Right forelimb (tissue), 1 donor: Measurements from ENCODE around the gene ANKRD17.
"Not testable (repeated sequence)": the region's sequence is repeated elsewhere in the genome, so short reads cannot be mapped to it uniquely, and the experiment has no call there.

ENCODE experiments used
- DNase-seq: peaks from one replicate; pipeline ENCODE4 v3.0.0-alpha.2; 2018

ANKRD17 gene

GRCh38 chr4:73244945-73245601, 13.5 kb downstream of the ANKRD17 start:
- DNase-seq, result no peak

GRCh38 chr4:73237044-73237443, 21.6 kb downstream of the ANKRD17 start:
- DNase-seq, result no peak

GRCh38 chr4:73236151-73236550, 22.4 kb downstream of the ANKRD17 start:
- DNase-seq, result no peak

- DNase-seq, result no peak
These were observed 23.9 kb downstream of the ANKRD17 start for GRCh38 chr4:73234712-73235111.

- DNase-seq, result no peak
These were observed 26.8 kb downstream of the ANKRD17 start for GRCh38 chr4:73231518-73232487.

GRCh38 chr4:73230865-73231517, 27.6 kb downstream of the ANKRD17 start:
- DNase-seq, result no peak

GRCh38 chr4:73228800-73229199, 29.8 kb downstream of the ANKRD17 start:
- not testable (repeated sequence) for DNase-seq

GRCh38 chr4:73224886-73225285, 33.7 kb downstream of the ANKRD17 start:
- DNase-seq, result no peak

- DNase-seq, result no peak
These were observed 35.3 kb downstream of the ANKRD17 start for GRCh38 chr4:73223258-73223650.

GRCh38 chr4:73222466-73223257, 35.9 kb downstream of the ANKRD17 start:
- DNase-seq, result peak; percentile 73

- no peak for DNase-seq
These were observed 36.9 kb downstream of the ANKRD17 start for GRCh38 chr4:73221734-73222133.

GRCh38 chr4:73220815-73221214, 37.8 kb downstream of the ANKRD17 start:
- DNase-seq, result no peak

GRCh38 chr4:73213916-73214653, 44.5 kb downstream of the ANKRD17 start:
- DNase-seq, result no peak

GRCh38 chr4:73212982-73213730, 45.4 kb downstream of the ANKRD17 start:
- DNase-seq, result no peak

- no peak for DNase-seq
These were observed 46.6 kb downstream of the ANKRD17 start for GRCh38 chr4:73211968-73212367.

GRCh38 chr4:73208376-73208775, 50.2 kb downstream of the ANKRD17 start:
- no peak for DNase-seq

- no peak for DNase-seq
These were observed 52.4 kb downstream of the ANKRD17 start for GRCh38 chr4:73206236-73206635.

GRCh38 chr4:73205482-73205881, 53.1 kb downstream of the ANKRD17 start:
- no peak for DNase-seq

GRCh38 chr4:73203976-73204375, 54.6 kb downstream of the ANKRD17 start:
- not testable (repeated sequence) for DNase-seq

GRCh38 chr4:73197220-73197619, 61.4 kb downstream of the ANKRD17 start:
- DNase-seq, result no peak

- no peak for DNase-seq
These were observed 64.5 kb downstream of the ANKRD17 start for GRCh38 chr4:73194064-73194463.
